WTC11 (cell line): ENCODE measurements around the gene FER1L5. TPM values are rescaled to one million over a fixed set of nuclear protein-coding genes. Genes with fewer than 3 reads are reported as not detected.

Experiments used
- ATAC-seq: fragments of 200-7000 bp; cut with Tn5 transposase; 2 replicates; pipeline ENCODE4 v1.10.0; 2021; ENCODE audit warnings: mild to moderate bottlenecking, moderate library complexity
- CTCF ChIA-PET: fragments of 300-600 bp; sonication (Branson Sonifier 250); formaldehyde crosslinking; loops from one replicate; lab custom pipeline; 2021; ENCODE audit warnings: antibody characterized with exemption; lab: Charles Lee
- POLR2A ChIA-PET: fragments of 350-600 bp; sonication (Branson Sonifier 250); formaldehyde crosslinking; loops from one replicate; lab custom pipeline; 2021; ENCODE audit warnings: antibody characterized with exemption; lab: Charles Lee
- DNase-seq: peaks from one replicate; pipeline ENCODE4 v3.0.0; 2021; ENCODE audit warnings: low spot score
- H3K27ac Mint-ChIP-seq: 2 replicates; pipeline ENCODE4 v1.8.0; 2021; ENCODE audit warnings: mixed read lengths
- H3K27me3 Mint-ChIP-seq: 2 replicates; pipeline ENCODE4 v1.8.0; 2021; ENCODE audit warnings: low read depth, mild to moderate bottlenecking, moderate library complexity, mixed read lengths
- H3K36me3 Mint-ChIP-seq: 2 replicates; pipeline ENCODE4 v1.8.0; 2021; ENCODE audit warnings: mixed read lengths
- H3K4me1 Mint-ChIP-seq: 2 replicates; pipeline ENCODE4 v1.8.0; 2022; ENCODE audit warnings: mixed read lengths
- H3K4me3 Mint-ChIP-seq: 2 replicates; pipeline ENCODE4 v1.8.0; 2021; ENCODE audit warnings: mild to moderate bottlenecking, moderate library complexity, mixed read lengths
- H3K9me3 Mint-ChIP-seq: 2 replicates; pipeline ENCODE4 v1.8.0; 2021; ENCODE audit warnings: mixed read lengths
- ATF1 ChIP-seq: sonication (generic); formaldehyde crosslinking; IDR thresholded peaks from 2 replicates; pipeline ENCODE4 v1.8.1; 2023; ENCODE audit warnings: mild to moderate bottlenecking, moderate library complexity, missing genetic modification reagents
- ATF2 ChIP-seq: sonication (generic); formaldehyde crosslinking; IDR thresholded peaks from 2 replicates; pipeline ENCODE4 v1.8.1; 2022; ENCODE audit warnings: low read depth, missing genetic modification reagents, borderline replicate concordance
- CREM ChIP-seq: sonication (generic); formaldehyde crosslinking; IDR thresholded peaks from 2 replicates; pipeline ENCODE4 v1.8.1; 2022; ENCODE audit warnings: mild to moderate bottlenecking, missing genetic modification reagents, moderate library complexity
- ERG ChIP-seq: fragments of 250-450 bp; sonication (Bioruptor Pico); IDR thresholded peaks from 2 replicates; pipeline ENCODE4 v1.8.0; 2021; ENCODE audit warnings: mild to moderate bottlenecking
- ETV6 ChIP-seq: sonication (generic); formaldehyde crosslinking; IDR thresholded peaks from 2 replicates; pipeline ENCODE4 v1.8.1; 2022; ENCODE audit warnings: mild to moderate bottlenecking, missing genetic modification reagents
- FOXP4 ChIP-seq: sonication (generic); formaldehyde crosslinking; IDR thresholded peaks from 2 replicates; pipeline ENCODE4 v1.8.0; 2022; ENCODE audit warnings: mild to moderate bottlenecking, missing genetic modification reagents
- IRF2 ChIP-seq: sonication (generic); formaldehyde crosslinking; IDR thresholded peaks from 2 replicates; pipeline ENCODE4 v1.8.0; 2022; ENCODE audit warnings: low read depth, missing genetic modification reagents, borderline replicate concordance
- MXD4 ChIP-seq: fragments of 250-450 bp; sonication (Bioruptor Pico); IDR thresholded peaks from 2 replicates; pipeline ENCODE4 v1.8.0; 2021; ENCODE audit warnings: mild to moderate bottlenecking, moderate library complexity, borderline replicate concordance
- SOX15 ChIP-seq: fragments of 250-450 bp; sonication (Bioruptor Pico); IDR thresholded peaks from 2 replicates; pipeline ENCODE4 v1.9.0; 2021; ENCODE audit warnings: mild to moderate bottlenecking
- STAT6 ChIP-seq: sonication (generic); formaldehyde crosslinking; conservative IDR thresholded peaks from 2 replicates; pipeline ENCODE4 v1.8.1; 2023; ENCODE audit warnings: mild to moderate bottlenecking, low read depth, missing genetic modification reagents, moderate library complexity
- TP53 ChIP-seq: sonication (generic); formaldehyde crosslinking; IDR thresholded peaks from 2 replicates; pipeline ENCODE4 v1.8.1; 2023; ENCODE audit warnings: mild to moderate bottlenecking, missing genetic modification reagents
- USF2 ChIP-seq: sonication (generic); formaldehyde crosslinking; IDR thresholded peaks from 2 replicates; pipeline ENCODE4 v1.8.1; 2023; ENCODE audit warnings: mild to moderate bottlenecking, missing genetic modification reagents, moderate library complexity
- ZMAT4 ChIP-seq: fragments of 250-450 bp; sonication (Bioruptor Pico); IDR thresholded peaks from 2 replicates; pipeline ENCODE4 v1.9.0; 2021; ENCODE audit warnings: mild to moderate bottlenecking
- ZNF281 ChIP-seq: sonication (generic); formaldehyde crosslinking; IDR thresholded peaks from 2 replicates; pipeline ENCODE4 v1.8.0; 2023; ENCODE audit warnings: mild to moderate bottlenecking, missing genetic modification reagents
- ZNF532 ChIP-seq: fragments of 250-450 bp; sonication (Bioruptor Pico); IDR thresholded peaks from 2 replicates; pipeline ENCODE4 v1.9.0; 2021; ENCODE audit warnings: mild to moderate bottlenecking, borderline replicate concordance
- ZNF671 ChIP-seq: fragments of 250-450 bp; sonication (Bioruptor Pico); IDR thresholded peaks from 2 replicates; pipeline ENCODE4 v1.8.0; 2021; ENCODE audit warnings: mild to moderate bottlenecking
- total RNA-seq: library from RNA; stranded (reverse); gene quantifications from 3 replicates; pipeline ENCODE4 v1.2.3, GENCODE V29; 2021

Gene FER1L5
- total RNA-seq, 1 experiment from 2014 or later, result 1.4 TPM

GRCh38 chr2:96689431-96689991 is 46.9 kb downstream of the FER1L5 start:
- TF ChIP-seq SOX15 (CRISPR knock-in tag), result no peak
- no peak for TF ChIP-seq MXD4 (CRISPR knock-in tag)
- no peak for TF ChIP-seq ETV6 (CRISPR knock-in tag)
- TF ChIP-seq FOXP4 (CRISPR knock-in tag), result no peak
- TF ChIP-seq CREM, result no peak
- TF ChIP-seq IRF2 (CRISPR knock-in tag), result no peak
- no peak for TF ChIP-seq ERG (CRISPR knock-in tag)
- no peak for TF ChIP-seq ZNF281
- no peak for TF ChIP-seq ATF1 (CRISPR knock-in tag)
- DNase-seq (no peak), ATAC-seq (no peak)
- no peak overlapping the region for H3K4me3 Mint-ChIP-seq
- H3K36me3 Mint-ChIP-seq, result no peaks in the 10 kb centered on the region
- POLR2A ChIA-PET, result no interaction called here
- no peaks in the 10 kb centered on the region for H3K9me3 Mint-ChIP-seq
- H3K4me1 Mint-ChIP-seq, result 0 out of 2 replicates have a peak, but pooled peaks cover 5% of the 10 kb centered on the region
- no peaks in the 10 kb centered on the region for H3K27me3 Mint-ChIP-seq
- CTCF ChIA-PET, result interaction anchor here (0.5 to 1.1 kb wide), 2 partner anchors 10 to 51 kb away, joined by 3 read pairs; no protein-coding TSS in a partner anchor
- H3K27ac Mint-ChIP-seq, result no peak overlapping the region

GRCh38 chr2:96690306-96691021 is 47.9 kb downstream of the FER1L5 start:
- no peak overlapping the region for H3K4me3 Mint-ChIP-seq
- H3K27ac Mint-ChIP-seq, result no peak overlapping the region
- H3K27me3 Mint-ChIP-seq, result no peaks in the 10 kb centered on the region
- DNase-seq, result no peak
- ChIA-PET POLR2A (no interaction called here), CTCF (interaction anchor here (0.5 to 1.1 kb wide), 2 partner anchors 9 to 50 kb away, joined by 3 read pairs; no protein-coding TSS in a partner anchor)
- no peak for ATAC-seq
- no peaks in the 10 kb centered on the region for H3K36me3 Mint-ChIP-seq
- no peaks in the 10 kb centered on the region for H3K9me3 Mint-ChIP-seq
- 0 out of 2 replicates have a peak, but pooled peaks cover 1% of the 10 kb centered on the region for H3K4me1 Mint-ChIP-seq
- TF ChIP-seq ZMAT4 (no peak), ZNF671 (CRISPR knock-in tag) (no peak), ZNF532 (CRISPR knock-in tag) (no peak), TP53 (CRISPR knock-in tag) (no peak), USF2 (CRISPR knock-in tag) (no peak), STAT6 (CRISPR knock-in tag) (no peak), ATF2 (no peak), MXD4 (CRISPR knock-in tag) (no peak), IRF2 (CRISPR knock-in tag) (no peak)
